Mesenchymal stem cell (in vitro differentiated cells and primary cell): ENCODE results near the gene FKBP5.

Experiments
- DNase-seq: peaks from one replicate; pipeline ENCODE4 v3.0.0-alpha.2; 2013
- H2AFZ ChIP-seq: one replicate; pipeline ENCODE4 v1.6.1; 2013; ENCODE audit warnings: low read depth, mild to moderate bottlenecking, control low read depth, inconsistent platforms, low read length, moderate library complexity
- H2AK5ac ChIP-seq: 2 replicates; pipeline ENCODE4 v1.6.1; 2013; ENCODE audit warnings: low read length, moderate library complexity, mild to moderate bottlenecking, inconsistent platforms; ENCODE audit not compliant: severe bottlenecking
- H2BK120ac ChIP-seq: one replicate; pipeline ENCODE4 v1.6.1; 2013; ENCODE audit warnings: low read depth, mild to moderate bottlenecking, inconsistent platforms, low read length, moderate library complexity
- H2BK12ac ChIP-seq, 2 experiments: one replicate each; pipeline ENCODE4 v1.6.1; 2013; ENCODE audit warnings: inconsistent platforms in 2 of 2, low read length in 2 of 2, mild to moderate bottlenecking in 2 of 2, moderate library complexity in 2 of 2, control low read depth in 1 of 2
- H2BK15ac ChIP-seq: one replicate; pipeline ENCODE4 v1.6.1; 2013; ENCODE audit warnings: mild to moderate bottlenecking, low read depth, inconsistent platforms; ENCODE audit not compliant: poor library complexity, severe bottlenecking
- H2BK5ac ChIP-seq: 2 replicates; pipeline ENCODE4 v1.6.1; 2013; ENCODE audit warnings: low read depth, mild to moderate bottlenecking, low read length, control low read depth, inconsistent platforms; ENCODE audit not compliant: poor library complexity, severe bottlenecking
- H3K14ac ChIP-seq, 2 experiments: one replicate each; pipeline ENCODE4 v1.6.1; 2013; ENCODE audit warnings: inconsistent platforms in 2 of 2, low read length in 2 of 2, control low read depth in 1 of 2, mild to moderate bottlenecking in 1 of 2, moderate library complexity in 1 of 2
- H3K18ac ChIP-seq, 2 experiments: one replicate each; pipeline ENCODE4 v1.6.1; 2013; ENCODE audit warnings: inconsistent platforms in 2 of 2, low read length in 2 of 2, control low read depth in 1 of 2, low read depth in 1 of 2, mild to moderate bottlenecking in 1 of 2
- H3K23ac ChIP-seq, 2 experiments: one replicate each; pipeline ENCODE4 v1.6.1; 2013; ENCODE audit warnings: inconsistent platforms in 2 of 2, low read length in 2 of 2, mild to moderate bottlenecking in 2 of 2, moderate library complexity in 2 of 2, control low read depth in 1 of 2
- H3K27ac ChIP-seq: 2 replicates; pipeline ENCODE4 v1.5.1; 2013; ENCODE audit warnings: mild to moderate bottlenecking, moderate library complexity, low read length, control low read depth, inconsistent platforms; ENCODE audit not compliant: poor library complexity, severe bottlenecking
- H3K27me3 ChIP-seq, 2 experiments: 2 replicates each; pipeline versions ENCODE4 v1.6.1 to v1.7.0; 2013; ENCODE audit warnings: low read length in 2 of 2, mild to moderate bottlenecking in 2 of 2, moderate library complexity in 2 of 2, control low read depth in 1 of 2, inconsistent platforms in 1 of 2; ENCODE audit not compliant: control insufficient read depth in 1 of 2, insufficient read depth in 1 of 2
- H3K36me3 ChIP-seq, 2 experiments: 2 replicates each; pipeline versions ENCODE4 v1.6.1 to v1.7.0; 2013; ENCODE audit warnings: low read length in 2 of 2, control low read depth in 1 of 2, inconsistent platforms in 1 of 2, low read depth in 1 of 2, mild to moderate bottlenecking in 1 of 2; ENCODE audit not compliant: insufficient read depth in 2 of 2, control insufficient read depth in 1 of 2
- H3K4ac ChIP-seq, 2 experiments: one replicate each; pipeline ENCODE4 v1.6.1; 2013; ENCODE audit warnings: inconsistent platforms in 2 of 2, low read length in 2 of 2, mild to moderate bottlenecking in 2 of 2, moderate library complexity in 2 of 2, control low read depth in 1 of 2, low read depth in 1 of 2
- H3K4me1 ChIP-seq: 2 replicates; pipeline ENCODE4 v1.6.1; 2013; ENCODE audit warnings: low read depth, low read length, control low read depth; ENCODE audit not compliant: control insufficient read depth, insufficient read depth
- H3K4me2 ChIP-seq: 2 replicates; pipeline ENCODE4 v1.6.1; 2013; ENCODE audit warnings: low read length, mild to moderate bottlenecking, inconsistent platforms; ENCODE audit not compliant: poor library complexity, severe bottlenecking
- H3K4me3 ChIP-seq, 2 experiments: 2 replicates each; pipeline versions ENCODE4 v1.5.1 to v1.7.0; 2013; ENCODE audit warnings: low read length in 2 of 2, mild to moderate bottlenecking in 2 of 2, control low read depth in 1 of 2, low read depth in 1 of 2; ENCODE audit not compliant: insufficient read depth in 1 of 2
- H3K79me1 ChIP-seq: replicated peaks from 2 replicates; pipeline ENCODE4 v1.6.1; 2013; ENCODE audit warnings: mild to moderate bottlenecking, control low read depth, low read length, inconsistent platforms; ENCODE audit not compliant: poor library complexity, severe bottlenecking
- H3K9ac ChIP-seq: 2 replicates; pipeline ENCODE4 v1.7.0; 2013; ENCODE audit warnings: mild to moderate bottlenecking, low read length, moderate library complexity
- H3K9me3 ChIP-seq: 2 replicates; pipeline ENCODE4 v1.7.0; 2013; ENCODE audit warnings: mild to moderate bottlenecking, low read length; ENCODE audit not compliant: control insufficient read depth
- H4K8ac ChIP-seq: one replicate; pipeline ENCODE4 v1.6.1; 2013; ENCODE audit warnings: inconsistent platforms, mild to moderate bottlenecking, low read length, moderate library complexity
- H4K91ac ChIP-seq: one replicate; pipeline ENCODE4 v1.6.1; 2013; ENCODE audit warnings: mild to moderate bottlenecking, low read length, inconsistent platforms
- WGBS: methylation state at CpG from one replicate; pipeline ENCODE4 v1.1.7; 2013; ENCODE audit warnings: mixed read lengths; 5-methylcytosine and 5-hydroxymethylcytosine counted together

The FKBP5 gene

GRCh38 chr6:35728683-35729678 lies 40.3 kb upstream of the FKBP5 start:
- 83% methylated on average over 10 of the region's 12 CpGs for WGBS
- peak overlapping the region; percentile 99 to 100 for H3K4ac ChIP-seq

GRCh38 chr6:35727935-35728682 lies 39.4 kb upstream of the FKBP5 start:
- H3K23ac ChIP-seq: peak overlapping the region; percentile 26 to 97
- no peaks in the 10 kb centered on the region for H3K79me1 ChIP-seq
- H4K91ac ChIP-seq: peak overlapping the region; percentile 100
- H2AFZ ChIP-seq: peak overlapping the region; percentile 64
- peak overlapping the region; percentile 78 for H2AK5ac ChIP-seq
- H2BK12ac ChIP-seq: peak overlapping the region; percentile 99 to 100
- H3K27ac ChIP-seq: peak overlapping the region; percentile 77
- H3K14ac ChIP-seq: peak overlapping the region in 1 of 2 experiments; percentile 98
- WGBS: under 1% methylated on average over 50 of the region's 57 CpGs
- H2BK120ac ChIP-seq: peak overlapping the region; percentile 99
- peak overlapping the region; percentile 99 to 100 for H3K4ac ChIP-seq
- H2BK15ac ChIP-seq: peak overlapping the region; percentile 100
- H4K8ac ChIP-seq: peak overlapping the region; percentile 100
- peak overlapping the region; percentile 54 for H2BK5ac ChIP-seq
- peak; percentile 98 for DNase-seq
- H3K4me1 ChIP-seq: peaks cover 46% of the 10 kb centered on the region
- H3K4me3 ChIP-seq: peak overlapping the region; percentile 62 to 77
- peak overlapping the region; percentile 91 for H3K4me2 ChIP-seq
- H3K36me3 ChIP-seq: no peaks in the 10 kb centered on the region
- H3K9me3 ChIP-seq: no peaks in the 10 kb centered on the region
- peak overlapping the region; percentile 99 to 100 for H3K18ac ChIP-seq
- peak overlapping the region; percentile 82 for H3K9ac ChIP-seq
- peaks cover 0 to 8% of the 10 kb centered on the region in 2 experiments for H3K27me3 ChIP-seq

More at GRCh38 chr6:35728683-35729678, 40.3 kb upstream of the FKBP5 start:
- peaks cover 47% of the 10 kb centered on the region for H3K4me1 ChIP-seq
- H2BK5ac ChIP-seq: no peak overlapping the region
- H3K18ac ChIP-seq: peak overlapping the region; percentile 99 to 100
- no peak overlapping the region for H2AFZ ChIP-seq
- H3K4me3 ChIP-seq: peak overlapping the region in 1 of 2 experiments; percentile 72
- no peak for DNase-seq
- H4K91ac ChIP-seq: peak overlapping the region; percentile 100
- H4K8ac ChIP-seq: peak overlapping the region; percentile 100
- H3K14ac ChIP-seq: peak overlapping the region in 1 of 2 experiments; percentile 89
- peak overlapping the region; percentile 99 for H2BK120ac ChIP-seq
- H2AK5ac ChIP-seq: peak overlapping the region; percentile 78
- peak overlapping the region; percentile 20 to 26 for H3K23ac ChIP-seq
- no peaks in the 10 kb centered on the region for H3K36me3 ChIP-seq
- no peaks in the 10 kb centered on the region for H3K9me3 ChIP-seq
- H3K27me3 ChIP-seq: peaks cover 0 to 8% of the 10 kb centered on the region in 2 experiments
- H3K9ac ChIP-seq: peak overlapping the region; percentile 82
- H3K27ac ChIP-seq: no peak overlapping the region
- peak overlapping the region; percentile 98 for H2BK15ac ChIP-seq
- no peaks in the 10 kb centered on the region for H3K79me1 ChIP-seq
- H3K4me2 ChIP-seq: peak overlapping the region; percentile 90
- H2BK12ac ChIP-seq: peak overlapping the region; percentile 99 to 100

- peak overlapping the region; percentile 62 to 77 for H3K4me3 ChIP-seq
- H2BK12ac ChIP-seq: peak overlapping the region; percentile 99 to 100
- H2AK5ac ChIP-seq: no peak overlapping the region
- peak overlapping the region in 1 of 2 experiments; percentile 97 for H3K23ac ChIP-seq
- H2AFZ ChIP-seq: peak overlapping the region; percentile 64
- peak overlapping the region; percentile 92 for H4K8ac ChIP-seq
- H3K9me3 ChIP-seq: no peaks in the 10 kb centered on the region
- H3K27me3 ChIP-seq: peaks cover 0 to 8% of the 10 kb centered on the region in 2 experiments
- peak overlapping the region; percentile 54 for H2BK5ac ChIP-seq
- peak overlapping the region; percentile 74 for H3K9ac ChIP-seq
- no peaks in the 10 kb centered on the region for H3K79me1 ChIP-seq
- H3K18ac ChIP-seq: peak overlapping the region; percentile 78 to 99
- peak; percentile 87 for DNase-seq
- H3K36me3 ChIP-seq: no peaks in the 10 kb centered on the region
- peak overlapping the region; percentile 83 to 97 for H3K4ac ChIP-seq
- H3K4me2 ChIP-seq: peak overlapping the region; percentile 91
- H3K27ac ChIP-seq: peak overlapping the region; percentile 77
- H2BK120ac ChIP-seq: peak overlapping the region; percentile 90
- peaks cover 41% of the 10 kb centered on the region for H3K4me1 ChIP-seq
- peak overlapping the region in 1 of 2 experiments; percentile 93 for H3K14ac ChIP-seq
- H4K91ac ChIP-seq: peak overlapping the region; percentile 98
- H2BK15ac ChIP-seq: peak overlapping the region; percentile 84
- 2% methylated on average over 27 of the region's 29 CpGs for WGBS
Observed at GRCh38 chr6:35727231-35727934, 38.7 kb upstream of the FKBP5 start.
